IPS-20b (cell line): ENCODE measurements around the gene ZNF148.
A peak's percentile ranks its signal among the peaks of the same experiment; 100 is the strongest.
"Not testable (repeated sequence)": the region's sequence is repeated elsewhere in the genome, so short reads cannot be mapped to it uniquely, and the experiment has no call there.

Source experiments
- H3K27ac ChIP-seq: one replicate; pipeline ENCODE4 v1.5.1; 2013; ENCODE audit warnings: low read length
- H3K27me3 ChIP-seq: 2 replicates; pipeline ENCODE4 v1.6.1; 2013; ENCODE audit warnings: mild to moderate bottlenecking, low read length, inconsistent platforms; ENCODE audit not compliant: insufficient read depth
- H3K36me3 ChIP-seq: 2 replicates; pipeline ENCODE4 v1.6.1; 2013; ENCODE audit warnings: low read depth, mild to moderate bottlenecking, inconsistent platforms, low read length, moderate library complexity; ENCODE audit not compliant: insufficient read depth
- H3K4me1 ChIP-seq: 2 replicates; pipeline ENCODE4 v1.6.1; 2013; ENCODE audit warnings: mild to moderate bottlenecking, control low read depth, inconsistent platforms, low read length, moderate library complexity; ENCODE audit not compliant: insufficient read depth
- H3K4me3 ChIP-seq: 2 replicates; pipeline ENCODE4 v1.5.1; 2013; ENCODE audit warnings: mild to moderate bottlenecking, low read length, inconsistent platforms
- H3K9ac ChIP-seq: 2 replicates; pipeline ENCODE4 v1.6.1; 2013; ENCODE audit warnings: low read depth, mild to moderate bottlenecking, inconsistent platforms, low read length, moderate library complexity
- H3K9me3 ChIP-seq: 2 replicates; pipeline ENCODE4 v1.6.1; 2013; ENCODE audit warnings: mild to moderate bottlenecking, low read depth, low read length, inconsistent platforms; ENCODE audit not compliant: insufficient read depth

Gene ZNF148

GRCh38 chr3:125394406-125394805, 19.3 kb upstream of the ZNF148 start:
- H3K9ac ChIP-seq = no peak overlapping the region
- H3K4me3 ChIP-seq = no peak overlapping the region
- H3K36me3 ChIP-seq = no peaks in the 10 kb centered on the region
- peaks cover 4% of the 10 kb centered on the region; the same call in 1 of the 2 replicates for H3K4me1 ChIP-seq
- no peak overlapping the region for H3K27ac ChIP-seq
- H3K9me3 ChIP-seq = no peaks in the 10 kb centered on the region
- H3K27me3 ChIP-seq = peaks cover 11% of the 10 kb centered on the region; the same call in 1 of the 2 replicates

GRCh38 chr3:125389282-125389681, 14.2 kb upstream of the ZNF148 start:
- Histone ChIP-seq H3K9ac (no peak overlapping the region), H3K4me3 (no peak overlapping the region), H3K4me1 (no peaks in the 10 kb centered on the region), H3K27ac (no peak overlapping the region), H3K9me3 (no peaks in the 10 kb centered on the region), H3K27me3 (no peaks in the 10 kb centered on the region), H3K36me3 (no peaks in the 10 kb centered on the region)

- H3K9me3 ChIP-seq, H3K4me1 ChIP-seq, H3K27ac ChIP-seq, H3K27me3 ChIP-seq, H3K4me3 ChIP-seq, H3K9ac ChIP-seq, H3K36me3 ChIP-seq: not testable (repeated sequence)
Observed at GRCh38 chr3:125388369-125388768, 13.2 kb upstream of the ZNF148 start.

- Histone ChIP-seq H3K36me3 (no peaks in the 10 kb centered on the region), H3K27me3 (no peaks in the 10 kb centered on the region), H3K4me1 (no peaks in the 10 kb centered on the region), H3K27ac (no peak overlapping the region), H3K4me3 (no peak overlapping the region), H3K9me3 (no peaks in the 10 kb centered on the region), H3K9ac (no peak overlapping the region)
Observed at GRCh38 chr3:125386811-125387210, 11.7 kb upstream of the ZNF148 start.

GRCh38 chr3:125383744-125384143, 8.6 kb upstream of the ZNF148 start:
- Histone ChIP-seq H3K4me3 (no peak overlapping the region), H3K27me3 (no peaks in the 10 kb centered on the region), H3K27ac (no peak overlapping the region), H3K9ac (no peak overlapping the region), H3K4me1 (no peaks in the 10 kb centered on the region), H3K36me3 (no peaks in the 10 kb centered on the region), H3K9me3 (no peaks in the 10 kb centered on the region)

- H3K4me1 ChIP-seq = no peaks in the 10 kb centered on the region
- H3K9ac ChIP-seq = no peak overlapping the region
- H3K4me3 ChIP-seq = no peak overlapping the region
- H3K9me3 ChIP-seq = no peaks in the 10 kb centered on the region
- no peak overlapping the region for H3K27ac ChIP-seq
- H3K36me3 ChIP-seq = no peaks in the 10 kb centered on the region
- no peaks in the 10 kb centered on the region for H3K27me3 ChIP-seq
Observed at GRCh38 chr3:125382298-125382697, 7.2 kb upstream of the ZNF148 start.

- Histone ChIP-seq H3K27ac (no peak overlapping the region), H3K4me3 (no peak overlapping the region), H3K36me3 (no peaks in the 10 kb centered on the region), H3K9ac (no peak overlapping the region), H3K9me3 (no peaks in the 10 kb centered on the region), H3K27me3 (no peaks in the 10 kb centered on the region), H3K4me1 (no peaks in the 10 kb centered on the region)
Observed at GRCh38 chr3:125381743-125382142, 6.6 kb upstream of the ZNF148 start.

- Histone ChIP-seq H3K27me3 (no peaks in the 10 kb centered on the region), H3K9ac (no peak overlapping the region), H3K27ac (no peak overlapping the region), H3K4me1 (peaks cover under 1% of the 10 kb centered on the region; the same call in 1 of the 2 replicates), H3K36me3 (no peaks in the 10 kb centered on the region), H3K9me3 (no peaks in the 10 kb centered on the region), H3K4me3 (no peak overlapping the region)
Observed at GRCh38 chr3:125381314-125381713, 6.2 kb upstream of the ZNF148 start.

GRCh38 chr3:125379483-125379882, 4.4 kb upstream of the ZNF148 start:
- Histone ChIP-seq H3K9me3 (no peaks in the 10 kb centered on the region), H3K27me3 (no peaks in the 10 kb centered on the region), H3K4me1 (peaks cover 6% of the 10 kb centered on the region; the same call in 1 of the 2 replicates), H3K27ac (no peak overlapping the region), H3K9ac (no peak overlapping the region), H3K4me3 (no peak overlapping the region), H3K36me3 (no peaks in the 10 kb centered on the region)

GRCh38 chr3:125378762-125379161, 3.6 kb upstream of the ZNF148 start:
- Histone ChIP-seq H3K4me3 (no peak overlapping the region), H3K27me3 (no peaks in the 10 kb centered on the region), H3K9me3 (no peaks in the 10 kb centered on the region), H3K4me1 (peaks cover 8% of the 10 kb centered on the region; the same call in 1 of the 2 replicates), H3K9ac (no peak overlapping the region), H3K27ac (no peak overlapping the region), H3K36me3 (no peaks in the 10 kb centered on the region)

GRCh38 chr3:125375950-125376679, 990 bp upstream of the ZNF148 start:
- peak overlapping the region; percentile 40 for H3K27ac ChIP-seq

GRCh38 chr3:125374501-125374995, 577 bp downstream of the ZNF148 start:
- no peaks in the 10 kb centered on the region for H3K36me3 ChIP-seq
- H3K4me1 ChIP-seq = peaks cover 11% of the 10 kb centered on the region; the same call in 1 of the 2 replicates
- H3K9ac ChIP-seq = peak overlapping the region; percentile 93
- H3K27me3 ChIP-seq = no peaks in the 10 kb centered on the region
- H3K27ac ChIP-seq = peak overlapping the region; percentile 86
- peak overlapping the region; percentile 97 for H3K4me3 ChIP-seq
- H3K9me3 ChIP-seq = no peaks in the 10 kb centered on the region

More at GRCh38 chr3:125375950-125376679, 990 bp upstream of the ZNF148 start:
- no peaks in the 10 kb centered on the region for H3K36me3 ChIP-seq
- peak overlapping the region; percentile 97 for H3K9ac ChIP-seq
- no peaks in the 10 kb centered on the region for H3K27me3 ChIP-seq
- peaks cover 11% of the 10 kb centered on the region; the same call in 1 of the 2 replicates for H3K4me1 ChIP-seq
- H3K4me3 ChIP-seq = peak overlapping the region; percentile 97
- no peaks in the 10 kb centered on the region for H3K9me3 ChIP-seq
